A673 (cell line): ENCODE data around the gene HESX1. TPM values are rescaled to one million over a fixed set of nuclear protein-coding genes. Genes with fewer than 3 reads are reported as not detected.

ENCODE experiments used
- BruUV-seq: library from RNA; stranded (reverse); fragments of 400-500 nt; replicated peaks from 2 replicates; lab custom pipeline; 2021; lab: Mats Ljungman, UMichigan
- CTCF ChIA-PET: fragments of 300-600 bp; sonication (Branson Sonifier 250); formaldehyde crosslinking; loops from one replicate; lab custom pipeline; 2022; ENCODE audit warnings: antibody characterized with exemption; lab: Charles Lee
- POLR2A ChIA-PET: fragments of 300-600 bp; sonication (Branson Sonifier 250); formaldehyde crosslinking; loops from one replicate; lab custom pipeline; 2022; ENCODE audit warnings: antibody characterized with exemption; ENCODE audit not compliant: low non-redundant PET; lab: Charles Lee
- DNase-seq: peaks from one replicate; pipeline ENCODE4 v3.0.0-alpha.2; 2015; ENCODE audit warnings: low spot score
- H3K27ac ChIP-seq: fragments of 200-600 bp; sonication (generic); 2 replicates; pipeline ENCODE4 v1.5.1; 2016; ENCODE audit warnings: mixed run types, low read depth, mild to moderate bottlenecking, mixed read lengths, antibody characterized with exemption, low read length; ENCODE audit not compliant: poor library complexity, severe bottlenecking
- H3K27me3 ChIP-seq: fragments of 200-600 bp; sonication (generic); replicated peaks from 2 replicates; pipeline ENCODE4 v1.6.1; 2017; ENCODE audit warnings: mixed run types, low read depth, mild to moderate bottlenecking, mixed read lengths, antibody characterized with exemption, low read length; ENCODE audit not compliant: insufficient read depth, poor library complexity
- H3K36me3 ChIP-seq: fragments of 200-600 bp; sonication (generic); 2 replicates; pipeline ENCODE4 v1.6.1; 2016; ENCODE audit warnings: mixed run types, mild to moderate bottlenecking, mixed read lengths, antibody characterized with exemption, low read length; ENCODE audit not compliant: insufficient read depth, poor library complexity, severe bottlenecking
- H3K4me1 ChIP-seq: fragments of 200-600 bp; sonication (generic); 2 replicates; pipeline ENCODE4 v1.6.1; 2017; ENCODE audit warnings: mixed run types, mild to moderate bottlenecking, mixed read lengths, antibody characterized with exemption, low read length; ENCODE audit not compliant: insufficient read depth, poor library complexity, severe bottlenecking
- H3K4me3 ChIP-seq: fragments of 200-600 bp; sonication (generic); 2 replicates; pipeline ENCODE4 v1.5.1; 2016; ENCODE audit warnings: low read depth, mixed run types, mild to moderate bottlenecking, mixed read lengths, low read length; ENCODE audit not compliant: poor library complexity, severe bottlenecking
- H3K9me3 ChIP-seq: fragments of 200-600 bp; sonication (generic); 2 replicates; pipeline ENCODE4 v1.6.1; 2016; ENCODE audit warnings: mixed run types, low read depth, mild to moderate bottlenecking, mixed read lengths, antibody characterized with exemption, low read length; ENCODE audit not compliant: poor library complexity, severe bottlenecking
- CTCF ChIP-seq: fragments of 300-800, 200-600 bp; sonication (generic); conservative IDR thresholded peaks from 2 replicates; pipeline ENCODE4 v1.5.1; 2017; ENCODE audit warnings: low read depth, mild to moderate bottlenecking, antibody characterized with exemption, low read length, moderate library complexity, mixed read lengths
- EZH2 ChIP-seq: fragments of 200-600 bp; sonication (generic); IDR thresholded peaks from 2 replicates; pipeline ENCODE4 v1.6.1; 2017; ENCODE audit warnings: borderline replicate concordance, low read depth, mild to moderate bottlenecking, mixed read lengths, antibody characterized with exemption, low read length; ENCODE audit not compliant: poor library complexity, severe bottlenecking
- intact Hi-C: fragments of 100-400 bp; cut with micrococcal nuclease; formaldehyde crosslinking; loops from one replicate; pipeline ENCODE4 v1.10.0; 2022; ENCODE audit not compliant: unreplicated experiment
- total RNA-seq: library from RNA; stranded (reverse); gene quantifications from 2 replicates; pipeline ENCODE4 v1.2.3, GENCODE V29; 2021

HESX1 gene
- total RNA-seq, 1 experiment from 2014 or later, result not detected

- Histone ChIP-seq H3K27ac (no peak overlapping the region), H3K9me3 (no peaks in the 10 kb centered on the region), H3K4me3 (no peak overlapping the region), H3K27me3 (no peaks in the 10 kb centered on the region), H3K36me3 (no peaks in the 10 kb centered on the region), H3K4me1 (peaks cover 26% of the 10 kb centered on the region)
- ChIA-PET CTCF (no interaction called here), POLR2A (interaction anchor here (0.5 kb wide), 1 partner anchor 11 kb away, joined by 3 read pairs; no protein-coding TSS in a partner anchor)
- intact Hi-C loops, result no loop called here
- TF ChIP-seq EZH2, result no peak
- TF ChIP-seq CTCF, result no peak
- no TSS peak for BruUV-seq
- peak; percentile 28 for DNase-seq
Measured at GRCh38 chr3:57150113-57150581, 49.6 kb downstream of the HESX1 start.

Other genes starting within 250 kb of the HESX1 start
- gene SPATA12, start 139.3 kb downstream of the HESX1 start, total RNA-seq, result not detected in 2 replicates
- 1.3 and 2.2 TPM in 2 replicates for gene IL17RD, start 34.6 kb downstream of the HESX1 start, total RNA-seq
- 20.7 and 22.3 TPM in 2 replicates for gene APPL1, start 27.8 kb upstream of the HESX1 start, total RNA-seq
- gene ASB14, start 92.7 kb upstream of the HESX1 start, total RNA-seq, result not detected in 2 replicates